Measurements from ENCODE around the gene CD24. TPM values are rescaled to one million over a fixed set of nuclear protein-coding genes. Genes with fewer than 3 reads are reported as not detected.

The CD24 gene
- total and polyA plus RNA-seq, 10 of the 15 experiments (the other 5 are each of a cell fraction or from before 2014, with no cell fraction given) = 0.19 to 21.2 (median 9.0) TPM

DNA sequence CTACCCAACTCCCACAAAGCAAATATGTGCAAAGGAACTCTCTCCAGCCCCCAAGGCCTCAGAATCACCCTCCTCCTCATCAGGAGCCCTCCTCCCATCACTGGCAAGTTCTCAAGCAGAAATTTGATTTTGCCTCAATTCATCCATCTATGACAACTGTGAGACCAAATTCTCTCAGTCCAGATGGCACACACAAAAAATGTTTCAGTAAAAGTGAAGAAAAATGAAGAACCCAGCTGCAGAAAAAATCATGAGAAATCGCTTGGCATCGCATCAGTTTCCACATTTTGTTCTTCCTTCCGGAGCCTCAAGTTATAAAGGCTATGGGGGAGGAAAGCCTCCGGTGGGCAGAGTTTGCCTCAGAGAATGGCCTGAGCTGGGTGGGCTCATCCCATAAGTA is 6.4 kb upstream of the CD24 start:
- Histone ChIP-seq H3K27ac (ENCODE audit: control insufficient read depth, insufficient read depth) (no peak overlapping the region), H3K79me2 (ENCODE audit: control insufficient read depth, insufficient read depth, low read length) (no peaks in the 10 kb centered on the region), H3K27me3 (replicated peaks in 1 of 2; ENCODE audit: control insufficient read depth in 2 of 2, insufficient read depth in 2 of 2, low read length in 1 of 2) (no peaks in the 10 kb centered on the region; a peak in 1 of 4 replicates), H3K4me1 (ENCODE audit: control insufficient read depth, insufficient read depth, low read length) (no peaks in the 10 kb centered on the region), H3K4me3 (no peak overlapping the region), H3K4me2 (ENCODE audit: control insufficient read depth, insufficient read depth) (no peak overlapping the region), H4K20me1 (ENCODE audit: control insufficient read depth, insufficient read depth) (no peaks in the 10 kb centered on the region), H3K9ac (ENCODE audit: control insufficient read depth, insufficient read depth, low read length) (no peak overlapping the region), H2AFZ (ENCODE audit: control insufficient read depth, low read depth, low read length) (no peak overlapping the region), H3K36me3 (ENCODE audit: control insufficient read depth in 2 of 2, insufficient read depth in 2 of 2, low read length in 1 of 2) (no peaks in the 10 kb centered on the region), H3K9me3 (replicated peaks; ENCODE audit: control insufficient read depth, insufficient read depth, low read length) (no peaks in the 10 kb centered on the region)
- ChIA-PET POLR2A (no interaction called here), CTCF (interaction anchor here (0.8 to 4.2 kb wide), 5 partner anchors 16 to 536 kb away, joined by 3 to 85 read pairs (median 16); no protein-coding TSS in a partner anchor), SMC1A (ENCODE audit: uncharacterized antibody, unreplicated experiment) (interaction anchor here (0.7 to 3.6 kb wide), 8 partner anchors 19 to 539 kb away, joined by 3 to 34 read pairs (median 4); no protein-coding TSS in a partner anchor), RAD21 (ENCODE audit: unreplicated experiment) (interaction anchor here (0.6 kb wide), 1 partner anchor 69 kb away, joined by 4 read pairs; no protein-coding TSS in a partner anchor)
- FAIRE-seq (no peak), ATAC-seq (no peak), DNase-seq (ENCODE audit: low read depth, low spot score) (no peak)
- BruUV-seq (replicated peaks) = no TSS peak
- in situ Hi-C loops (cut with MboI) (loop anchor here (5.0 to 10.0 kb wide), 3 partner anchors 374 to 646 kb away; no protein-coding TSS in a partner anchor), intact Hi-C loops (cut with micrococcal nuclease; ENCODE audit: unreplicated experiment) (no loop called here)
- WGBS (ENCODE audit: insufficient coverage, insufficient replicate concordance, low lambda C conversion rate, missing lambda C conversion rate) = 78% methylated on average over 4 of the region's 4 CpGs
- TF ChIP-seq EP300 (IDR thresholded peaks at IDR 0.05; ENCODE audit: borderline replicate concordance in 1 of 2, control insufficient read depth in 1 of 2, low read depth in 2 of 2, low read length in 2 of 2) (no peak), CHD1 (IDR thresholded peaks at IDR 0.05; ENCODE audit: low read depth, low read length) (no peak), SP1 (IDR thresholded peaks at IDR 0.05; ENCODE audit: low read depth, low read length) (no peak), SUPT20H (IDR thresholded peaks at IDR 0.05; ENCODE audit: borderline replicate concordance, control insufficient read depth, low read depth, low read length) (no peak), POLR2A (IDR thresholded peaks at IDR 0.05; ENCODE audit: low read depth, low read length) (no peak), STAT3 (IDR thresholded peaks at IDR 0.05; ENCODE audit: low read depth, low read length) (no peak), MTA2 (IDR thresholded peaks at IDR 0.05; ENCODE audit: low read depth) (no peak), TARDBP (IDR thresholded peaks at IDR 0.05; ENCODE audit: borderline replicate concordance) (no peak), GABPA (IDR thresholded peaks at IDR 0.05; ENCODE audit: low read depth) (no peak), EGR1 (IDR thresholded peaks at IDR 0.05; ENCODE audit: borderline replicate concordance in 1 of 2, low read depth in 2 of 2, low read length in 2 of 2) (no peak), RAD51 (IDR thresholded peaks at IDR 0.05) (no peak), RCOR1 (conservative IDR thresholded peaks at IDR 0.05; ENCODE audit: low read depth, low read length) (no peak), NFXL1 (IDR thresholded peaks at IDR 0.05; ENCODE audit: borderline replicate concordance) (no peak), ZNF24 (IDR thresholded peaks at IDR 0.05) (no peak), YBX1 (IDR thresholded peaks at IDR 0.05) (no peak)
- TF ChIP-seq, protein P1, sequence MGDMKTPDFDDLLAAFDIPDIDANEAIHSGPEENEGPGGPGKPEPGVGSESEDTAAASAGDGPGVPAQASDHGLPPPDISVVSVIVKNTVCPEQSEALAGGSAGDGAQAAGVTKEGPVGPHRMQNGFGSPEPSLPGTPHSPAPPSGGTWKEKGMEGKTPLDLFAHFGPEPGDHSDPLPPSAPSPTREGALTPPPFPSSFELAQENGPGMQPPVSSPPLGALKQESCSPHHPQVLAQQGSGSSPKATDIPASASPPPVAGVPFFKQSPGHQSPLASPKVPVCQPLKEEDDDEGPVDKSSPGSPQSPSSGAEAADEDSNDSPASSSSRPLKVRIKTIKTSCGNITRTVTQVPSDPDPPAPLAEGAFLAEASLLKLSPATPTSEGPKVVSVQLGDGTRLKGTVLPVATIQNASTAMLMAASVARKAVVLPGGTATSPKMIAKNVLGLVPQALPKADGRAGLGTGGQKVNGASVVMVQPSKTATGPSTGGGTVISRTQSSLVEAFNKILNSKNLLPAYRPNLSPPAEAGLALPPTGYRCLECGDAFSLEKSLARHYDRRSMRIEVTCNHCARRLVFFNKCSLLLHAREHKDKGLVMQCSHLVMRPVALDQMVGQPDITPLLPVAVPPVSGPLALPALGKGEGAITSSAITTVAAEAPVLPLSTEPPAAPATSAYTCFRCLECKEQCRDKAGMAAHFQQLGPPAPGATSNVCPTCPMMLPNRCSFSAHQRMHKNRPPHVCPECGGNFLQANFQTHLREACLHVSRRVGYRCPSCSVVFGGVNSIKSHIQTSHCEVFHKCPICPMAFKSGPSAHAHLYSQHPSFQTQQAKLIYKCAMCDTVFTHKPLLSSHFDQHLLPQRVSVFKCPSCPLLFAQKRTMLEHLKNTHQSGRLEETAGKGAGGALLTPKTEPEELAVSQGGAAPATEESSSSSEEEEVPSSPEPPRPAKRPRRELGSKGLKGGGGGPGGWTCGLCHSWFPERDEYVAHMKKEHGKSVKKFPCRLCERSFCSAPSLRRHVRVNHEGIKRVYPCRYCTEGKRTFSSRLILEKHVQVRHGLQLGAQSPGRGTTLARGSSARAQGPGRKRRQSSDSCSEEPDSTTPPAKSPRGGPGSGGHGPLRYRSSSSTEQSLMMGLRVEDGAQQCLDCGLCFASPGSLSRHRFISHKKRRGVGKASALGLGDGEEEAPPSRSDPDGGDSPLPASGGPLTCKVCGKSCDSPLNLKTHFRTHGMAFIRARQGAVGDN (IDR thresholded peaks at IDR 0.05) = no peak
- TF ChIP-seq, protein P2, sequence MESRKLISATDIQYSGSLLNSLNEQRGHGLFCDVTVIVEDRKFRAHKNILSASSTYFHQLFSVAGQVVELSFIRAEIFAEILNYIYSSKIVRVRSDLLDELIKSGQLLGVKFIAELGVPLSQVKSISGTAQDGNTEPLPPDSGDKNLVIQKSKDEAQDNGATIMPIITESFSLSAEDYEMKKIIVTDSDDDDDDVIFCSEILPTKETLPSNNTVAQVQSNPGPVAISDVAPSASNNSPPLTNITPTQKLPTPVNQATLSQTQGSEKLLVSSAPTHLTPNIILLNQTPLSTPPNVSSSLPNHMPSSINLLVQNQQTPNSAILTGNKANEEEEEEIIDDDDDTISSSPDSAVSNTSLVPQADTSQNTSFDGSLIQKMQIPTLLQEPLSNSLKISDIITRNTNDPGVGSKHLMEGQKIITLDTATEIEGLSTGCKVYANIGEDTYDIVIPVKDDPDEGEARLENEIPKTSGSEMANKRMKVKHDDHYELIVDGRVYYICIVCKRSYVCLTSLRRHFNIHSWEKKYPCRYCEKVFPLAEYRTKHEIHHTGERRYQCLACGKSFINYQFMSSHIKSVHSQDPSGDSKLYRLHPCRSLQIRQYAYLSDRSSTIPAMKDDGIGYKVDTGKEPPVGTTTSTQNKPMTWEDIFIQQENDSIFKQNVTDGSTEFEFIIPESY (IDR thresholded peaks at IDR 0.05) = no peak
- TF ChIP-seq, protein P3, sequence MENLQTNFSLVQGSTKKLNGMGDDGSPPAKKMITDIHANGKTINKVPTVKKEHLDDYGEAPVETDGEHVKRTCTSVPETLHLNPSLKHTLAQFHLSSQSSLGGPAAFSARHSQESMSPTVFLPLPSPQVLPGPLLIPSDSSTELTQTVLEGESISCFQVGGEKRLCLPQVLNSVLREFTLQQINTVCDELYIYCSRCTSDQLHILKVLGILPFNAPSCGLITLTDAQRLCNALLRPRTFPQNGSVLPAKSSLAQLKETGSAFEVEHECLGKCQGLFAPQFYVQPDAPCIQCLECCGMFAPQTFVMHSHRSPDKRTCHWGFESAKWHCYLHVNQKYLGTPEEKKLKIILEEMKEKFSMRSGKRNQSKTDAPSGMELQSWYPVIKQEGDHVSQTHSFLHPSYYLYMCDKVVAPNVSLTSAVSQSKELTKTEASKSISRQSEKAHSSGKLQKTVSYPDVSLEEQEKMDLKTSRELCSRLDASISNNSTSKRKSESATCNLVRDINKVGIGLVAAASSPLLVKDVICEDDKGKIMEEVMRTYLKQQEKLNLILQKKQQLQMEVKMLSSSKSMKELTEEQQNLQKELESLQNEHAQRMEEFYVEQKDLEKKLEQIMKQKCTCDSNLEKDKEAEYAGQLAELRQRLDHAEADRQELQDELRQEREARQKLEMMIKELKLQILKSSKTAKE (IDR thresholded peaks at IDR 0.05; ENCODE audit: low read depth, poor library complexity, severe bottlenecking) = no peak
